IMR-90 (cell line): ENCODE measurements around the gene GAPVD1. TPM values are rescaled to one million over a fixed set of nuclear protein-coding genes. Genes with fewer than 3 reads are reported as not detected.

ENCODE experiments used
- ATAC-seq: fragments of 200-7000 bp; cut with Tn5 transposase; 2 replicates; pipeline ENCODE4 v1.9.1; 2020; ENCODE audit warnings: low read depth, mild to moderate bottlenecking, moderate library complexity
- BruUV-seq: library from RNA; stranded (reverse); fragments of 400-500 nt; replicated peaks from 2 replicates; lab custom pipeline; 2021; lab: Mats Ljungman, UMichigan
- CTCF ChIA-PET: fragments of 300-600 bp; formaldehyde crosslinking; extraction: SDS; loops from one replicate; lab custom pipeline; 2021; ENCODE audit warnings: antibody characterized with exemption; lab: Yijun Ruan, JAX
- POLR2A ChIA-PET: fragments of 300-600 bp; sonication (Branson Sonifier 250); formaldehyde crosslinking; loops from one replicate; lab custom pipeline; 2022; ENCODE audit warnings: antibody characterized with exemption; ENCODE audit not compliant: unreplicated experiment; lab: Charles Lee
- DNase-seq: peaks from one replicate; pipeline ENCODE4 v3.0.0; 2013
- H2AFZ ChIP-seq: replicated peaks from 2 replicates; pipeline ENCODE3; 2013; ENCODE audit warnings: low read length, mild to moderate bottlenecking; ENCODE audit not compliant: poor library complexity
- H2AK5ac ChIP-seq: 2 replicates; pipeline ENCODE4 v1.6.1; 2013; ENCODE audit warnings: low read depth, low read length, inconsistent platforms
- H2AK9ac ChIP-seq: replicated peaks from 2 replicates; pipeline ENCODE3; 2013; ENCODE audit warnings: mild to moderate bottlenecking, low read depth, low read length, moderate library complexity; ENCODE audit not compliant: poor library complexity
- H2BK120ac ChIP-seq: 2 replicates; pipeline ENCODE4 v1.6.1; 2013; ENCODE audit warnings: low read depth, low read length, inconsistent platforms
- H2BK15ac ChIP-seq: 3 replicates; pipeline ENCODE4 v1.6.1; 2013; ENCODE audit warnings: low read depth, low read length, inconsistent platforms
- H2BK20ac ChIP-seq: 2 replicates; pipeline ENCODE4 v1.6.1; 2013; ENCODE audit warnings: low read depth, mild to moderate bottlenecking, inconsistent platforms, low read length, moderate library complexity
- H2BK5ac ChIP-seq: 2 replicates; pipeline ENCODE4 v1.6.1; 2013; ENCODE audit warnings: mild to moderate bottlenecking, low read depth, low read length, inconsistent platforms; ENCODE audit not compliant: poor library complexity, severe bottlenecking
- H3K14ac ChIP-seq: replicated peaks from 2 replicates; pipeline ENCODE4 v1.6.1; 2013; ENCODE audit warnings: low read depth, low read length, inconsistent platforms
- H3K18ac ChIP-seq: 2 replicates; pipeline ENCODE4 v1.6.1; 2013; ENCODE audit warnings: low read depth, low read length, control low read depth
- H3K23ac ChIP-seq: 2 replicates; pipeline ENCODE4 v1.6.1; 2013; ENCODE audit warnings: low read depth, low read length, inconsistent platforms
- H3K27ac ChIP-seq: 2 replicates; pipeline ENCODE4 v1.5.1; 2013; ENCODE audit warnings: mild to moderate bottlenecking, control low read depth, low read length; ENCODE audit not compliant: insufficient read depth
- H3K27me3 ChIP-seq: 2 replicates; pipeline ENCODE4 v1.6.1; 2013; ENCODE audit warnings: low read length; ENCODE audit not compliant: control insufficient read depth, insufficient read depth
- H3K36me3 ChIP-seq: 2 replicates; pipeline ENCODE4 v1.6.1; 2013; ENCODE audit warnings: low read length, mixed read lengths; ENCODE audit not compliant: control insufficient read depth, insufficient read depth
- H3K4ac ChIP-seq: 2 replicates; pipeline ENCODE4 v1.6.1; 2013; ENCODE audit warnings: low read depth, low read length, inconsistent platforms
- H3K4me1 ChIP-seq: 2 replicates; pipeline ENCODE4 v1.6.1; 2013; ENCODE audit warnings: low read length, mixed read lengths; ENCODE audit not compliant: control insufficient read depth, insufficient read depth
- H3K4me2 ChIP-seq: 2 replicates; pipeline ENCODE4 v1.6.1; 2013; ENCODE audit warnings: low read depth, mild to moderate bottlenecking, control low read depth, low read length, moderate library complexity
- H3K4me3 ChIP-seq: 2 replicates; pipeline ENCODE4 v1.5.1; 2013; ENCODE audit warnings: low read depth, mild to moderate bottlenecking, control low read depth, low read length, moderate library complexity; ENCODE audit not compliant: insufficient read depth
- H3K56ac ChIP-seq: 2 replicates; pipeline ENCODE4 v1.6.1; 2013; ENCODE audit warnings: low read length, inconsistent platforms; ENCODE audit not compliant: insufficient read depth; ENCODE audit errors: extremely low read depth
- H3K79me1 ChIP-seq, 2 experiments: 2 replicates each; pipeline ENCODE4 v1.6.1; 2013; ENCODE audit warnings: low read length in 2 of 2, inconsistent platforms in 1 of 2, low read depth in 1 of 2
- H3K9ac ChIP-seq: 2 replicates; pipeline ENCODE4 v1.6.1; 2013; ENCODE audit warnings: low read depth, low read length, control low read depth
- H3K9me1 ChIP-seq: 2 replicates; pipeline ENCODE4 v1.6.1; 2013; ENCODE audit warnings: low read length, inconsistent platforms; ENCODE audit not compliant: insufficient read depth
- H3K9me3 ChIP-seq: 2 replicates; pipeline ENCODE4 v1.6.1; 2013; ENCODE audit warnings: low read length; ENCODE audit not compliant: control insufficient read depth, insufficient read depth
- H4K20me1 ChIP-seq: 2 replicates; pipeline ENCODE4 v1.6.1; 2013; ENCODE audit warnings: low read length, inconsistent platforms; ENCODE audit not compliant: insufficient read depth
- H4K5ac ChIP-seq: 2 replicates; pipeline ENCODE4 v1.6.1; 2013; ENCODE audit warnings: mild to moderate bottlenecking, low read depth, low read length, control low read depth
- H4K8ac ChIP-seq, 2 experiments: 2 replicates each; pipeline ENCODE4 v1.6.1; 2013; ENCODE audit warnings: low read depth in 2 of 2, low read length in 2 of 2, control low read depth in 1 of 2, inconsistent platforms in 1 of 2
- H4K91ac ChIP-seq: 2 replicates; pipeline ENCODE4 v1.6.1; 2013; ENCODE audit warnings: low read depth, low read length, inconsistent platforms; ENCODE audit not compliant: insufficient read depth
- CEBPB ChIP-seq: IDR thresholded peaks from 2 replicates; pipeline ENCODE4 v1.6.1; 2012; ENCODE audit warnings: low read depth, low read length, improper control_type of control experiment
- MAZ ChIP-seq: IDR thresholded peaks from 2 replicates; pipeline ENCODE4 v1.6.1; 2012; ENCODE audit warnings: low read depth, mild to moderate bottlenecking, low read length, improper control_type of control experiment, moderate library complexity, borderline replicate concordance
- NFE2L2 ChIP-seq: fragments of 150-350 bp; IDR thresholded peaks from 2 replicates; pipeline ENCODE4 v1.6.1; 2016; ENCODE audit warnings: low read depth, mild to moderate bottlenecking, low read length
- POLR2A ChIP-seq: IDR thresholded peaks from 2 replicates; pipeline ENCODE4 v1.6.1; 2012; ENCODE audit warnings: mild to moderate bottlenecking, low read depth, low read length
- WGBS, 2 experiments: methylation state at CpG; one replicate each; pipeline versions ENCODE4 v1.1.5 to v1.1.7; 2013; ENCODE audit warnings: missing lambda C conversion rate in 2 of 2; ENCODE audit not compliant: insufficient read length in 1 of 2; ENCODE audit errors: extremely low coverage in 2 of 2; 5-methylcytosine and 5-hydroxymethylcytosine counted together
- dilution Hi-C: fragments of 300-500 bp; cut with HindIII; formaldehyde crosslinking; loops from one replicate; pipeline ENCODE4 v1.14.3; 2018; ENCODE audit warnings: low sequenced_read_pairs; ENCODE audit not compliant: unreplicated experiment
- in situ Hi-C: fragments of 300-500 bp; cut with MboI; formaldehyde crosslinking; loops from 3 replicates; pipeline ENCODE4 v1.14.3; 2019; ENCODE audit warnings: low sequenced_read_pairs, inconsistent platforms, mixed read lengths
- intact Hi-C: fragments of 100-400 bp; cut with micrococcal nuclease; formaldehyde crosslinking; loops from 2 replicates; pipeline ENCODE4 v1.10.0; 2022
- polyA plus RNA-seq, 3 experiments: library from polyadenylated mRNA; depleted of rRNA; stranded (reverse); fragments of >200 nt; gene quantifications; 2 replicates each; pipeline ENCODE4 v1.2.3, GENCODE V29; 2012; ENCODE audit warnings: low replicate concordance in 1 of 3
- total RNA-seq: library from RNA; depleted of rRNA; stranded (reverse); fragments of >200 nt; gene quantifications from 2 replicates; pipeline ENCODE4 v1.2.3, GENCODE V29; 2012
- TF ChIP-seq, protein P1 (sequence below): fragments of 150-350 bp; IDR thresholded peaks from 2 replicates; pipeline ENCODE4 v1.6.1; 2016; ENCODE audit warnings: low read depth, mild to moderate bottlenecking, low read length, moderate library complexity, borderline replicate concordance

The GAPVD1 gene
- total and polyA plus RNA-seq, 2 of the 4 experiments (the other 2 are of a cell fraction) = 13.8 to 50.9 TPM

DNA sequence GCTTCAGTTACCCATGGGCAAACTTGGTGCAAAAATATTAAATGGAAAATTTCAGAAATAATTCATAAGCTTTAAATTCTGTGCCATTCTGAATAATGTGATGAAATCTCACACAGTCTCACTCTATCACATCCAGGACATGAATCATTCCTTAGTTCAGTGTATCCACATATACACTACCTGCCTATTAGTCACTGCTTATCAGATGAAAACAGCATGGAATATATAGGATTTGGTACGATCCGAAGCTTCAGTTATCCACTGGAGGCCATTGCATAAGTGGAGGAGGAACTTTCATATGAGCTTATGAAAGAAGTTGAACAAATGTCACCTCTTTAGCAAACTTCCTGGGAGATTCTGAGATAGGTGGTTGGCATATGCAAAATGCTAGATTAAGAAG lies 64.2 kb downstream of the GAPVD1 start:
- Histone ChIP-seq H2AK5ac (no peak overlapping the region), H3K27ac (no peak overlapping the region), H4K91ac (no peak overlapping the region), H3K4me3 (no peak overlapping the region), H2BK15ac (no peak overlapping the region), H2AFZ (no peak overlapping the region), H2BK5ac (no peak overlapping the region), H2BK20ac (no peak overlapping the region), H3K79me1 (peaks cover 9 to 12% of the 10 kb centered on the region in 2 experiments), H4K8ac (no peak overlapping the region), H2AK9ac (no peak overlapping the region), H3K4ac (no peak overlapping the region), H3K18ac (no peak overlapping the region), H2BK120ac (no peak overlapping the region), H4K20me1 (peaks cover 13% of the 10 kb centered on the region), H3K9me1 (peaks cover 3% of the 10 kb centered on the region; the same call in 1 of the 2 replicates), H3K9ac (no peak overlapping the region), H3K9me3 (no peaks in the 10 kb centered on the region), H3K14ac (no peak overlapping the region), H3K23ac (no peak overlapping the region), H3K4me1 (peaks cover 10% of the 10 kb centered on the region), H3K4me2 (no peak overlapping the region), H4K5ac (no peak overlapping the region), H3K56ac (no peak overlapping the region), H3K36me3 (peaks cover 22% of the 10 kb centered on the region), H3K27me3 (no peaks in the 10 kb centered on the region)
- POLR2A ChIA-PET = no interaction called here
- CTCF ChIA-PET = no interaction called here
- no CpG with 5 or more reads among the region's 2 CpGs for WGBS, 2 experiments
- no TSS peak for BruUV-seq
- in situ Hi-C loops (no loop called here), intact Hi-C loops (no loop called here), dilution Hi-C loops (no loop called here)
- TF ChIP-seq MAZ (no peak), POLR2A (no peak), CEBPB (peak; percentile 11; the same call in 1 of the 2 replicates), NFE2L2 (no peak)
- TF ChIP-seq, protein P1, sequence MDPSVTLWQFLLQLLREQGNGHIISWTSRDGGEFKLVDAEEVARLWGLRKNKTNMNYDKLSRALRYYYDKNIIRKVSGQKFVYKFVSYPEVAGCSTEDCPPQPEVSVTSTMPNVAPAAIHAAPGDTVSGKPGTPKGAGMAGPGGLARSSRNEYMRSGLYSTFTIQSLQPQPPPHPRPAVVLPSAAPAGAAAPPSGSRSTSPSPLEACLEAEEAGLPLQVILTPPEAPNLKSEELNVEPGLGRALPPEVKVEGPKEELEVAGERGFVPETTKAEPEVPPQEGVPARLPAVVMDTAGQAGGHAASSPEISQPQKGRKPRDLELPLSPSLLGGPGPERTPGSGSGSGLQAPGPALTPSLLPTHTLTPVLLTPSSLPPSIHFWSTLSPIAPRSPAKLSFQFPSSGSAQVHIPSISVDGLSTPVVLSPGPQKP = no peak
- DNase-seq = peak; percentile 36
- ATAC-seq = no peak
